WI38 (cell line): ENCODE measurements around the gene CSHL1.
"Not testable (repeated sequence)": the region's sequence is repeated elsewhere in the genome, so short reads cannot be mapped to it uniquely, and the experiment has no call there.

Experiments used
- H3K4me3 ChIP-seq: 2 replicates; pipeline ENCODE4 v1.5.1; 2011; ENCODE audit warnings: low read depth, mild to moderate bottlenecking, control low read depth, low read length
- CTCF ChIP-seq: IDR thresholded peaks from 2 replicates; pipeline ENCODE4 v1.5.1; 2012; ENCODE audit warnings: low read depth, mild to moderate bottlenecking, control low read depth, low read length

CSHL1 gene

GRCh38 chr17:63866625-63867024, 44.4 kb downstream of the CSHL1 start:
- peak; percentile 9; the same call in 1 of the 2 replicates for TF ChIP-seq CTCF
- not testable (repeated sequence) for H3K4me3 ChIP-seq
